Testis (tissue), 2 donors: ENCODE data around the gene USP17L15.
"Not testable (repeated sequence)": the region's sequence is repeated elsewhere in the genome, so short reads cannot be mapped to it uniquely, and the experiment has no call there.

Source experiments
- CTCF ChIP-seq, 3 experiments: fragments of 450-650 bp in 2 of 3; fragments of 200-600 bp in 1 of 3; sonication (generic) in 1 of 3; IDR thresholded peaks; one replicate each; pipeline ENCODE4 v1.5.1; 2016 to 2019; ENCODE audit warnings: antibody characterized with exemption in 3 of 3, mild to moderate bottlenecking in 2 of 3, moderate library complexity in 1 of 3
- POLR2A ChIP-seq: fragments of 450-650 bp; IDR thresholded peaks from one replicate; pipeline ENCODE4 v1.6.1; 2017; ENCODE audit warnings: antibody characterized with exemption, mild to moderate bottlenecking, moderate library complexity

- not testable (repeated sequence) for TF ChIP-seq CTCF (IDR thresholded peaks at IDR 0.05); POLR2A
These were observed 4.3 kb downstream of the USP17L15 start for GRCh38 chr4:9238461-9238860.
